HEK293T (cell line): ENCODE results near the gene ARHGAP45.

Experiments used
- BHLHE40 ChIP-seq: fragments of 450-650 bp; IDR thresholded peaks from 2 replicates; pipeline ENCODE4 v1.6.1; 2016; ENCODE audit warnings: mild to moderate bottlenecking, moderate library complexity, borderline replicate concordance
- CTBP1 ChIP-seq: fragments of 450-650 bp; IDR thresholded peaks from 2 replicates; pipeline ENCODE4 v1.6.1; 2016; ENCODE audit warnings: borderline replicate concordance
- ELF4 ChIP-seq: fragments of 450-650 bp; IDR thresholded peaks from 2 replicates; pipeline ENCODE4 v1.6.1; 2017; ENCODE audit warnings: antibody characterized with exemption
- FOXA1 ChIP-seq: fragments of 450-650 bp; IDR thresholded peaks from 2 replicates; pipeline ENCODE4 v1.6.1; 2016; ENCODE audit warnings: mild to moderate bottlenecking
- FOXM1 ChIP-seq: fragments of 450-650 bp; IDR thresholded peaks from 2 replicates; pipeline ENCODE4 v1.6.1; 2017; ENCODE audit warnings: mild to moderate bottlenecking, borderline replicate concordance
- HDGF ChIP-seq: fragments of 450-650 bp; IDR thresholded peaks from 2 replicates; pipeline ENCODE4 v1.6.1; 2017; ENCODE audit warnings: antibody characterized with exemption, borderline replicate concordance
- L3MBTL2 ChIP-seq: fragments of 450-650 bp; conservative IDR thresholded peaks from 2 replicates; pipeline ENCODE4 v1.6.1; 2016; ENCODE audit warnings: mild to moderate bottlenecking
- LEF1 ChIP-seq: fragments of 450-650 bp; IDR thresholded peaks from 2 replicates; pipeline ENCODE4 v1.6.1; 2017; ENCODE audit warnings: mild to moderate bottlenecking, borderline replicate concordance
- SP1 ChIP-seq: fragments of 450-650 bp; IDR thresholded peaks from 2 replicates; pipeline ENCODE4 v1.6.1; 2017
- SUZ12 ChIP-seq: fragments of 450-650 bp; IDR thresholded peaks from 2 replicates; pipeline ENCODE4 v1.6.1; 2016; ENCODE audit warnings: mild to moderate bottlenecking
- TARDBP ChIP-seq: fragments of 450-650 bp; IDR thresholded peaks from 2 replicates; pipeline ENCODE4 v1.6.1; 2016
- ZNF384 ChIP-seq: fragments of 450-650 bp; IDR thresholded peaks from 2 replicates; pipeline ENCODE4 v1.6.1; 2016
- TF ChIP-seq, protein P1 (sequence below): fragments of 450-650 bp; IDR thresholded peaks from 2 replicates; pipeline ENCODE4 v1.6.1; 2016

- TF ChIP-seq SUZ12 (no peak), FOXM1 (no peak), SP1 (no peak), FOXA1 (no peak), ELF4 (no peak), CTBP1 (no peak), ZNF384 (no peak), TARDBP (no peak), HDGF (no peak), BHLHE40 (no peak), LEF1 (no peak), L3MBTL2 (no peak)
- TF ChIP-seq, protein P1, sequence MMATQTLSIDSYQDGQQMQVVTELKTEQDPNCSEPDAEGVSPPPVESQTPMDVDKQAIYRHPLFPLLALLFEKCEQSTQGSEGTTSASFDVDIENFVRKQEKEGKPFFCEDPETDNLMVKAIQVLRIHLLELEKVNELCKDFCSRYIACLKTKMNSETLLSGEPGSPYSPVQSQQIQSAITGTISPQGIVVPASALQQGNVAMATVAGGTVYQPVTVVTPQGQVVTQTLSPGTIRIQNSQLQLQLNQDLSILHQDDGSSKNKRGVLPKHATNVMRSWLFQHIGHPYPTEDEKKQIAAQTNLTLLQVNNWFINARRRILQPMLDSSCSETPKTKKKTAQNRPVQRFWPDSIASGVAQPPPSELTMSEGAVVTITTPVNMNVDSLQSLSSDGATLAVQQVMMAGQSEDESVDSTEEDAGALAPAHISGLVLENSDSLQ, result no peak
These were observed 1.3 kb downstream of the ARHGAP45 start for GRCh38 chr19:1068009-1069001.
